DND-41 (cell line): Measurements from ENCODE around the gene ATXN1.

Source experiments
- ATAC-seq: fragments of 200-7000 bp; cut with Tn5 transposase; 3 replicates; pipeline ENCODE4 v1.9.1; 2021; ENCODE audit warnings: low read depth; ENCODE audit not compliant: insufficient read depth
- DNase-seq: peaks from one replicate; pipeline ENCODE4 v3.0.0-alpha.2; 2020
- H2AFZ ChIP-seq: 2 replicates; pipeline ENCODE4 v1.6.0; 2012; ENCODE audit warnings: low read depth, low read length
- H3K27ac ChIP-seq: 2 replicates; pipeline ENCODE4 v1.5.1; 2012; ENCODE audit warnings: low read length, inconsistent platforms
- H3K27me3 ChIP-seq: fragments of 200-600 bp; sonication (generic); 2 replicates; pipeline ENCODE4 v1.6.0; 2012; ENCODE audit warnings: low read length, mild to moderate bottlenecking, inconsistent platforms; ENCODE audit not compliant: insufficient read depth, poor library complexity
- H3K36me3 ChIP-seq: 2 replicates; pipeline ENCODE4 v1.5.1; 2012; ENCODE audit warnings: low read length, inconsistent platforms; ENCODE audit not compliant: insufficient read depth
- H3K4me1 ChIP-seq: 2 replicates; pipeline ENCODE4 v1.5.1; 2012; ENCODE audit warnings: mild to moderate bottlenecking, low read length; ENCODE audit not compliant: insufficient read depth
- H3K4me2 ChIP-seq: 2 replicates; pipeline ENCODE4 v1.6.0; 2012; ENCODE audit warnings: mild to moderate bottlenecking, moderate library complexity, low read length, inconsistent platforms; ENCODE audit not compliant: insufficient read depth
- H3K4me3 ChIP-seq, 2 experiments: fragments of 200-600 bp in 1 of 2; shearing (Covaris generic) in 1 of 2; 2 replicates each; pipeline ENCODE4 v1.5.1; 2012 to 2016; ENCODE audit warnings: inconsistent platforms in 2 of 2, low read length in 2 of 2, mild to moderate bottlenecking in 2 of 2, low read depth in 1 of 2, moderate library complexity in 1 of 2
- H3K79me2 ChIP-seq: 2 replicates; pipeline ENCODE4 v1.6.0; 2012; ENCODE audit warnings: low read length, inconsistent platforms; ENCODE audit not compliant: insufficient read depth
- H3K9ac ChIP-seq: 2 replicates; pipeline ENCODE4 v1.6.0; 2012; ENCODE audit warnings: low read depth, mild to moderate bottlenecking, inconsistent platforms, low read length, moderate library complexity
- H3K9me3 ChIP-seq: 2 replicates; pipeline ENCODE4 v1.5.1; 2012; ENCODE audit warnings: low read length, moderate library complexity, mild to moderate bottlenecking, inconsistent platforms; ENCODE audit not compliant: insufficient read depth, severe bottlenecking
- H4K20me1 ChIP-seq: 2 replicates; pipeline ENCODE4 v1.6.0; 2012; ENCODE audit warnings: low read length; ENCODE audit not compliant: insufficient read depth
- CTCF ChIP-seq: IDR thresholded peaks from 2 replicates; pipeline ENCODE4 v1.5.1; 2012; ENCODE audit warnings: borderline replicate concordance, low read length, moderate library complexity, mild to moderate bottlenecking; ENCODE audit not compliant: poor library complexity, severe bottlenecking; ENCODE audit errors: extremely low read depth
- EZH2 ChIP-seq: IDR thresholded peaks from 3 replicates; pipeline ENCODE4 v1.6.1; 2012; ENCODE audit warnings: borderline replicate concordance, low read depth, mild to moderate bottlenecking, moderate library complexity, low read length, inconsistent platforms; ENCODE audit not compliant: severe bottlenecking

ATXN1 gene

GRCh38 chr6:16807956-16808355, 46.7 kb upstream of the ATXN1 start:
- Histone ChIP-seq H3K4me1 (no peaks in the 10 kb centered on the region), H3K27ac (no peak overlapping the region), H3K36me3 (no peaks in the 10 kb centered on the region), H3K4me3 (no peak overlapping the region), H3K9ac (no peak overlapping the region), H2AFZ (no peak overlapping the region), H3K27me3 (no peaks in the 10 kb centered on the region), H3K4me2 (no peak overlapping the region), H3K9me3 (peaks cover 7% of the 10 kb centered on the region), H4K20me1 (no peaks in the 10 kb centered on the region), H3K79me2 (no peaks in the 10 kb centered on the region)
- no peak for DNase-seq
- TF ChIP-seq EZH2 (no peak), CTCF (no peak)
- no peak for ATAC-seq

GRCh38 chr6:16806363-16806762, 45.1 kb upstream of the ATXN1 start:
- ATAC-seq: no peak

GRCh38 chr6:16805243-16805950, 44.1 kb upstream of the ATXN1 start:
- H3K4me1 ChIP-seq: no peaks in the 10 kb centered on the region
- H2AFZ ChIP-seq: no peak overlapping the region
- TF ChIP-seq CTCF (no peak), EZH2 (no peak)
- ATAC-seq (no peak), DNase-seq (no peak)
- no peaks in the 10 kb centered on the region for H4K20me1 ChIP-seq
- H3K36me3 ChIP-seq: no peaks in the 10 kb centered on the region
- H3K9ac ChIP-seq: no peak overlapping the region
- no peak overlapping the region for H3K4me3 ChIP-seq
- no peaks in the 10 kb centered on the region for H3K79me2 ChIP-seq
- H3K27me3 ChIP-seq: no peaks in the 10 kb centered on the region
- no peak overlapping the region for H3K4me2 ChIP-seq
- no peak overlapping the region for H3K27ac ChIP-seq
- H3K9me3 ChIP-seq: no peaks in the 10 kb centered on the region

More at GRCh38 chr6:16806363-16806762, 45.1 kb upstream of the ATXN1 start:
- DNase-seq: no peak
- no peaks in the 10 kb centered on the region for H4K20me1 ChIP-seq
- H3K27me3 ChIP-seq: no peaks in the 10 kb centered on the region
- H3K4me1 ChIP-seq: no peaks in the 10 kb centered on the region
- no peak overlapping the region for H3K9ac ChIP-seq
- H3K36me3 ChIP-seq: no peaks in the 10 kb centered on the region
- TF ChIP-seq EZH2: no peak
- no peak for TF ChIP-seq CTCF
- H2AFZ ChIP-seq: no peak overlapping the region
- H3K4me2 ChIP-seq: no peak overlapping the region
- no peaks in the 10 kb centered on the region for H3K79me2 ChIP-seq
- no peak overlapping the region for H3K27ac ChIP-seq
- H3K4me3 ChIP-seq: no peak overlapping the region
- H3K9me3 ChIP-seq: no peaks in the 10 kb centered on the region
